Measurements from ENCODE around the gene ZNF660. TPM values are rescaled to one million over a fixed set of nuclear protein-coding genes. Genes with fewer than 3 reads are reported as not detected.

ZNF660 gene
- polyA plus RNA-seq, 1 of the 3 experiments (the other 2 are of a cell fraction), result 1.0 TPM

- TF ChIP-seq IRF3 (IDR thresholded peaks at IDR 0.05; ENCODE audit: low read depth, low read length), result no peak
Observed at GRCh38 chr3:44628716-44629115, 44.0 kb downstream of the ZNF660 start (continued).

GRCh38 chr3:44632193-44632592 lies 47.4 kb downstream of the ZNF660 start:
- Histone ChIP-seq H3K79me2 (ENCODE audit: insufficient read depth) (peaks cover 42% of the 10 kb centered on the region), H3K9me3 (no peaks in the 10 kb centered on the region), H3K27ac (ENCODE audit: low read depth in 2 of 2, low read length in 1 of 2) (no peak overlapping the region), H3K4me1 (ENCODE audit: control insufficient read depth in 1 of 2, insufficient read depth in 2 of 2, low read depth in 1 of 2, low read length in 1 of 2) (no peaks in the 10 kb centered on the region; a peak in 2 of 4 replicates), H2AFZ (ENCODE audit: low read depth) (no peak overlapping the region), H3K36me3 (replicated peaks in 1 of 2; ENCODE audit: control insufficient read depth in 1 of 2, insufficient read depth in 2 of 2, low read length in 1 of 2) (peaks cover 59 to 64% of the 10 kb centered on the region in 2 experiments), H3K4me3 (ENCODE audit: low read depth in 2 of 2, low read length in 1 of 2) (no peak overlapping the region), H3K4me2 (no peak overlapping the region), H3K27me3 (ENCODE audit: insufficient read depth) (no peaks in the 10 kb centered on the region), H3F3A (replicated peaks; ENCODE audit: insufficient read depth) (peaks cover 5% of the 10 kb centered on the region), H4K20me1 (ENCODE audit: insufficient read depth) (no peaks in the 10 kb centered on the region), H3K9me2 (no peaks in the 10 kb centered on the region), H3K9ac (no peak overlapping the region)
- TF ChIP-seq GATA2 (CRISPR knock-in tag; IDR thresholded peaks at IDR 0.05), result no peak
- no peak for TF ChIP-seq POLR2AphosphoS5 (IDR thresholded peaks at IDR 0.05; ENCODE audit: low read depth, low read length)
- no peak for TF ChIP-seq MAX (IDR thresholded peaks at IDR 0.05; ENCODE audit: low read depth)
- no peak for TF ChIP-seq EP300 (IDR thresholded peaks at IDR 0.05; ENCODE audit: borderline replicate concordance in 1 of 2, low read depth in 1 of 2, low read length in 1 of 2)
- no peak for TF ChIP-seq YY1 (IDR thresholded peaks at IDR 0.05; ENCODE audit: low read depth)
- no peak for TF ChIP-seq JUND (IDR thresholded peaks at IDR 0.05)
- DNase-seq, result no peak
- POLR2A ChIA-PET, result no interaction called here
- CTCF ChIA-PET, result no interaction called here
- WGBS (ENCODE audit: low lambda C conversion rate), result 92% methylated on average over 3 of the region's 3 CpGs

GRCh38 chr3:44642337-44642736 lies 57.6 kb downstream of the ZNF660 start:
- H3K36me3 ChIP-seq (replicated peaks in 1 of 2; ENCODE audit: control insufficient read depth in 1 of 2, insufficient read depth in 2 of 2, low read length in 1 of 2), result peaks cover 65 to 80% of the 10 kb centered on the region in 2 experiments

GRCh38 chr3:44643024-44643423 lies 58.3 kb downstream of the ZNF660 start:
- DNase-seq, result no peak
- H2AFZ ChIP-seq (ENCODE audit: low read depth), result no peak overlapping the region
- no peaks in the 10 kb centered on the region for H3K27me3 ChIP-seq (ENCODE audit: insufficient read depth)
- H3K79me2 ChIP-seq (ENCODE audit: insufficient read depth), result peaks cover 29% of the 10 kb centered on the region
- WGBS (ENCODE audit: low lambda C conversion rate), result 96% methylated on average over 4 of the region's 4 CpGs
- peaks cover 33% of the 10 kb centered on the region for H3K9me3 ChIP-seq
- ChIA-PET CTCF (no interaction called here), POLR2A (no interaction called here)
- H3K36me3 ChIP-seq (replicated peaks in 1 of 2; ENCODE audit: control insufficient read depth in 1 of 2, insufficient read depth in 2 of 2, low read length in 1 of 2), result peaks cover 63 to 74% of the 10 kb centered on the region in 2 experiments
- no peak overlapping the region for H3K27ac ChIP-seq (ENCODE audit: low read depth in 2 of 2, low read length in 1 of 2)
- H4K20me1 ChIP-seq (ENCODE audit: insufficient read depth), result no peaks in the 10 kb centered on the region
- no peak overlapping the region; a peak in 1 of 4 replicates for H3K4me3 ChIP-seq (ENCODE audit: low read depth in 2 of 2, low read length in 1 of 2)
- no peak overlapping the region for H3K9ac ChIP-seq
- no peak for TF ChIP-seq POLR2AphosphoS5 (IDR thresholded peaks at IDR 0.05; ENCODE audit: low read depth, low read length)
- TF ChIP-seq RFX5 (IDR thresholded peaks at IDR 0.05; ENCODE audit: low read length), result no peak
- TF ChIP-seq TAF1 (IDR thresholded peaks at IDR 0.05; ENCODE audit: borderline replicate concordance, low read depth, low read length), result no peak
- no peak for TF ChIP-seq MAX (IDR thresholded peaks at IDR 0.05; ENCODE audit: low read depth)
- no peak for TF ChIP-seq NRF1 (IDR thresholded peaks at IDR 0.05; ENCODE audit: low read depth, low read length)
- no peak for TF ChIP-seq EZH2phosphoT487 (IDR thresholded peaks at IDR 0.05; ENCODE audit: borderline replicate concordance, low read depth)
- H3K4me2 ChIP-seq, result no peak overlapping the region
- peaks cover 7% of the 10 kb centered on the region for H3F3A ChIP-seq (replicated peaks; ENCODE audit: insufficient read depth)
- no peaks in the 10 kb centered on the region for H3K4me1 ChIP-seq (ENCODE audit: control insufficient read depth in 1 of 2, insufficient read depth in 2 of 2, low read depth in 1 of 2, low read length in 1 of 2)
- H3K9me2 ChIP-seq, result no peaks in the 10 kb centered on the region

More at GRCh38 chr3:44642337-44642736, 57.6 kb downstream of the ZNF660 start:
- Histone ChIP-seq H3K27ac (ENCODE audit: low read depth in 2 of 2, low read length in 1 of 2) (no peak overlapping the region), H3K4me1 (ENCODE audit: control insufficient read depth in 1 of 2, insufficient read depth in 2 of 2, low read depth in 1 of 2, low read length in 1 of 2) (no peaks in the 10 kb centered on the region), H3K27me3 (ENCODE audit: insufficient read depth) (no peaks in the 10 kb centered on the region), H3K9me3 (peaks cover 33% of the 10 kb centered on the region), H3K9ac (no peak overlapping the region), H4K20me1 (ENCODE audit: insufficient read depth) (no peaks in the 10 kb centered on the region), H3K9me2 (no peaks in the 10 kb centered on the region), H2AFZ (ENCODE audit: low read depth) (no peak overlapping the region), H3F3A (replicated peaks; ENCODE audit: insufficient read depth) (peaks cover 6% of the 10 kb centered on the region), H3K4me3 (ENCODE audit: low read depth in 2 of 2, low read length in 1 of 2) (no peak overlapping the region; a peak in 1 of 4 replicates), H3K4me2 (no peak overlapping the region), H3K79me2 (ENCODE audit: insufficient read depth) (peaks cover 32% of the 10 kb centered on the region)
- ChIA-PET POLR2A (no interaction called here), CTCF (no interaction called here)
- no peak for DNase-seq
- TF ChIP-seq GATA2 (CRISPR knock-in tag; IDR thresholded peaks at IDR 0.05), result no peak
- no peak for TF ChIP-seq TCF12 (IDR thresholded peaks at IDR 0.05)
- no peak for TF ChIP-seq YY1 (IDR thresholded peaks at IDR 0.05; ENCODE audit: low read depth)
- TF ChIP-seq EZH2phosphoT487 (IDR thresholded peaks at IDR 0.05; ENCODE audit: borderline replicate concordance, low read depth), result no peak
- no peak for TF ChIP-seq RXRA (IDR thresholded peaks at IDR 0.05; ENCODE audit: borderline replicate concordance, low read depth)
- WGBS (ENCODE audit: low lambda C conversion rate), result over 99% methylated on average over 4 of the region's 4 CpGs
